ENCODE results near the gene TBC1D2.

Gene TBC1D2

DNA sequence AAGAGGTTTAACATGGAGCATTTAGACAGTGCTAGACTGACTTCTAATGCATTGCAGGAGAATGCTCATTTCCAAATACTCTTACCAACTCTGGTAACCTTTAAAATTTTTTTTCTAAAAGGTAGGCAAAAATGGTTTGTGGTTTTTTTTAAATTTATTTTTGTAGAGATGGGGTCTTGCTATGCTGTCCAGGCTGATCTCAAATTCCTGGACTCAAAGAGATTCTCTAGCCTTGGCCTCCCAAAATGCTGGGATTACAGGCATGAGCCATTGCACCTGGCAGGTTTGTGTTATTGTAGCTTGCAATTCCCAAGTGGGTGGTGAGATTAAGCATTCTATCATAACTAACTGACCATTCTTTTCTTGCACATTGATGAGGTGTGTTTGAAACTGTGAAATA lies 43.0 kb upstream of the TBC1D2 start:
- no peak overlapping the region for H3K4me3 ChIP-seq (ENCODE audit: low read depth, low read length)
- TF ChIP-seq MYC (IDR thresholded peaks at IDR 0.05; ENCODE audit: low read depth, low read length): no peak
- TF ChIP-seq, protein P1, sequence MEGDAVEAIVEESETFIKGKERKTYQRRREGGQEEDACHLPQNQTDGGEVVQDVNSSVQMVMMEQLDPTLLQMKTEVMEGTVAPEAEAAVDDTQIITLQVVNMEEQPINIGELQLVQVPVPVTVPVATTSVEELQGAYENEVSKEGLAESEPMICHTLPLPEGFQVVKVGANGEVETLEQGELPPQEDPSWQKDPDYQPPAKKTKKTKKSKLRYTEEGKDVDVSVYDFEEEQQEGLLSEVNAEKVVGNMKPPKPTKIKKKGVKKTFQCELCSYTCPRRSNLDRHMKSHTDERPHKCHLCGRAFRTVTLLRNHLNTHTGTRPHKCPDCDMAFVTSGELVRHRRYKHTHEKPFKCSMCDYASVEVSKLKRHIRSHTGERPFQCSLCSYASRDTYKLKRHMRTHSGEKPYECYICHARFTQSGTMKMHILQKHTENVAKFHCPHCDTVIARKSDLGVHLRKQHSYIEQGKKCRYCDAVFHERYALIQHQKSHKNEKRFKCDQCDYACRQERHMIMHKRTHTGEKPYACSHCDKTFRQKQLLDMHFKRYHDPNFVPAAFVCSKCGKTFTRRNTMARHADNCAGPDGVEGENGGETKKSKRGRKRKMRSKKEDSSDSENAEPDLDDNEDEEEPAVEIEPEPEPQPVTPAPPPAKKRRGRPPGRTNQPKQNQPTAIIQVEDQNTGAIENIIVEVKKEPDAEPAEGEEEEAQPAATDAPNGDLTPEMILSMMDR (IDR thresholded peaks at IDR 0.05; ENCODE audit: low read depth, low read length): no peak
- TF ChIP-seq, protein P2, sequence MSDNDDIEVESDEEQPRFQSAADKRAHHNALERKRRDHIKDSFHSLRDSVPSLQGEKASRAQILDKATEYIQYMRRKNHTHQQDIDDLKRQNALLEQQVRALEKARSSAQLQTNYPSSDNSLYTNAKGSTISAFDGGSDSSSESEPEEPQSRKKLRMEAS (IDR thresholded peaks at IDR 0.05; ENCODE audit: low read depth, low read length): no peak
- no peak for TF ChIP-seq POLR2A (IDR thresholded peaks at IDR 0.05; ENCODE audit: extremely low read depth, insufficient read length)
- DNase-seq (ENCODE audit: low read depth): no peak

DNA sequence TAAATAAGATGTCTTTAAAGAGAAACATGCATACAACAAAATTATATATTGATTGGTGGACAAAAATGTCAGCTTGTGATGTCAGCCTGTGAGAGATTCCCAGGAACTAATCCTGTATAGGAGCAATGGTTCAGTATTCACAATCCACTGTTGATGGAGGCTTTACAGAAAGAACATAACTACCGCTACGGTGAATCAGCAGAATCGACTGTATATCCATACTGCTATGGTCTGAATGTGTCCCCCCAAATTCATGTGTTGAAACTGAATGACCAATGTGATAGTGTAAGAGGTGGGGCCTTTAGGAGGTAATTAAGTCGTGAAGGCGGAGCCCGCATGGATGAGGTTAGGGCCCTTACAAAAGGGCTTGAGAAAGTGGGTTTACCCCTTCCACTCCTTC lies 40.4 kb upstream of the TBC1D2 start:
- DNase-seq (ENCODE audit: low read depth): no peak
- H3K4me3 ChIP-seq (ENCODE audit: low read depth, low read length): no peak overlapping the region
- TF ChIP-seq, protein P2 (IDR thresholded peaks at IDR 0.05; ENCODE audit: low read depth, low read length): no peak
- TF ChIP-seq, protein P1 (IDR thresholded peaks at IDR 0.05; ENCODE audit: low read depth, low read length): no peak
- TF ChIP-seq MYC (IDR thresholded peaks at IDR 0.05; ENCODE audit: low read depth, low read length) (no peak), POLR2A (IDR thresholded peaks at IDR 0.05; ENCODE audit: extremely low read depth, insufficient read length) (no peak)

DNA sequence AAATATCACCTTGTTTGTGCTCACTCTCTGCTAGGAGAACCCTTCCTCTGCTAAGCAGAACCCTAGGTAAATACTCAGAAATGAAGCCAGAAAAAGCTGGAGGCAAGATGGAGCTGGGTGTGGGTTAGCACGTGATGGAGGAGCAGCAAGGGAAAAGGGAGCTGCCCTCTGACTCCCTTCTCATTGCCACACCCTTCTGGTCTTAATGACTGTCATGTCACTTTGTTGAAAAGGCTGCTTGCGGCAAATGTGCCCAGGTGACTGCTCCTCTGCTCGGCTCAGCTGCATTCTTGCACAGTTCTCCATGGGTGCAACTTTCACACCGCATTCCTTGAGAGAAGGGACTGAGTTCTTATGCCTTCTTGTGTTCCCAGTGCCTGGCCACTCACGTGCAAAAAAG lies 36.4 kb upstream of the TBC1D2 start:
- no peak for DNase-seq (ENCODE audit: low read depth)
- no peak overlapping the region for H3K4me3 ChIP-seq (ENCODE audit: low read depth, low read length)
- TF ChIP-seq POLR2A (IDR thresholded peaks at IDR 0.05; ENCODE audit: extremely low read depth, insufficient read length) (no peak), MYC (IDR thresholded peaks at IDR 0.05; ENCODE audit: low read depth, low read length) (no peak)
- TF ChIP-seq, protein P1 (IDR thresholded peaks at IDR 0.05; ENCODE audit: low read depth, low read length): no peak
- TF ChIP-seq, protein P2 (IDR thresholded peaks at IDR 0.05; ENCODE audit: low read depth, low read length): no peak

DNA sequence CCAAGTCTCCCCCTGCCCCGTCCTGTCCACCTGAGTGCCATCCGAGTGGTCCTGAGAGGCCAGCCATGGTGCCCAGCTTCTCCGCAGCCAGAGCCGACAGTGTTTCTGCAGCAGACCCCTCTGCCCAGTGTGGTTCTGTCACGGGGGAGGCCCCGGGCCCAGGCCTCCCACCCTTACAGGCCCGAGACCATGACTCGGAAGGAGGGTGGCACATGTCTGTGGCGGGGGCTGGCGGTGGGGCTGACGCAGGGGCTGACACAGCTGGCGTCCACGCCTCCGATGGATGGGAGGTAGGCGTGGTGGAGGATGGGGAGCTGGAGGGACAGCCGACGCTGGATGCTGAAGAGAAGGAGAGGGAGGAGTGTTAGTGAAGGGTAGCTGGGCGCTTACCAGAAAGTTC lies 35.0 kb upstream of the TBC1D2 start:
- no peak overlapping the region for H3K4me3 ChIP-seq (ENCODE audit: low read depth, low read length)
- TF ChIP-seq POLR2A (IDR thresholded peaks at IDR 0.05; ENCODE audit: extremely low read depth, insufficient read length) (no peak), MYC (IDR thresholded peaks at IDR 0.05; ENCODE audit: low read depth, low read length) (no peak)
- TF ChIP-seq, protein P2 (IDR thresholded peaks at IDR 0.05; ENCODE audit: low read depth, low read length): no peak
- TF ChIP-seq, protein P1 (IDR thresholded peaks at IDR 0.05; ENCODE audit: low read depth, low read length): no peak
- no peak for DNase-seq (ENCODE audit: low read depth)

DNA sequence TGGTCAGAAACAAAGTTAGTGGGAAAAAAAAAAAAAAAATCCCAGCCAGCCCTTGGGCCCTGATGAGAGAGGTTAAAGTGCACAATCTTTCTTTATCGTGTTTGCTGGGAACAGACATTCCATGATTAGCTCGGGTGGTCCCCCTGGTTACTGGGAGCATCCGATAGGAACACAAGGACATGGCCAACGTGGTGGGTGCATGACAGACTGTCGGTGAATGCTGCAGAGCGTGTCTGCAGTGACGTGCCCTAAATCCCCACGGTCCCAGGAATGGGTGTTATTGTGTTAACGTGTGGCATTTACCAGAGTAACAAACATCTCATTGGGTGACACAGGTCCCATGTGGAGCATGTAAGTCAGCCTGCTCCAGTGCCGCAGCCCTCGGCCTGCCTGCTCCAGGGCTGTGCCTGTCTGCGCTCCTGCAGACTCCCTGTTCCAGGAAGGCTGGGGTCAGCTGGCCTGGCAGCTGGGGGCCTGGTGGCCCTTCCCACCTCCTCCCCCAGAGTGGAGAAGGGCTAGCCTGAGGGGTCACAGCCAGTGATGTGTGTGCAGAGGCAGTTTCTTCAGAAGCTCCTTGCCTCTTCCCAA lies 34.3 kb upstream of the TBC1D2 start:
- no peak for DNase-seq (ENCODE audit: low read depth)
- TF ChIP-seq, protein P2 (IDR thresholded peaks at IDR 0.05; ENCODE audit: low read depth, low read length): no peak
- TF ChIP-seq POLR2A (IDR thresholded peaks at IDR 0.05; ENCODE audit: extremely low read depth, insufficient read length) (no peak), MYC (IDR thresholded peaks at IDR 0.05; ENCODE audit: low read depth, low read length) (no peak)
- TF ChIP-seq, protein P1 (IDR thresholded peaks at IDR 0.05; ENCODE audit: low read depth, low read length): no peak
- no peak overlapping the region for H3K4me3 ChIP-seq (ENCODE audit: low read depth, low read length)

Data from NB4 (cell line).